ENCODE results near the gene CDH20.

CDH20 gene

GRCh38 chr18:61542596-61542995 lies 209.4 kb downstream of the CDH20 start:
- no peak for DNase-seq

GRCh38 chr18:61543518-61543917 lies 210.3 kb downstream of the CDH20 start:
- no peak for DNase-seq

- no peak for DNase-seq
Measured at GRCh38 chr18:61544178-61544577, 210.9 kb downstream of the CDH20 start.

GRCh38 chr18:61545281-61546245 lies 212.3 kb downstream of the CDH20 start:
- DNase-seq, result no peak

- no peak for DNase-seq
Measured at GRCh38 chr18:61546590-61546989, 213.4 kb downstream of the CDH20 start.

GRCh38 chr18:61549416-61549815 lies 216.2 kb downstream of the CDH20 start:
- DNase-seq, result no peak

GRCh38 chr18:61549889-61550288 lies 216.7 kb downstream of the CDH20 start:
- DNase-seq, result no peak

GRCh38 chr18:61551586-61551985 lies 218.4 kb downstream of the CDH20 start:
- DNase-seq, result no peak

- DNase-seq, result no peak
Measured at GRCh38 chr18:61553045-61553659, 219.9 kb downstream of the CDH20 start.

- peak; percentile 11 for DNase-seq
Measured at GRCh38 chr18:61554117-61554776, 221.0 kb downstream of the CDH20 start.

- no peak for DNase-seq
Measured at GRCh38 chr18:61554946-61555361, 221.7 kb downstream of the CDH20 start.

- DNase-seq, result no peak
Measured at GRCh38 chr18:61556316-61556715, 223.1 kb downstream of the CDH20 start.

- DNase-seq, result no peak
Measured at GRCh38 chr18:61556862-61557261, 223.6 kb downstream of the CDH20 start.

GRCh38 chr18:61569176-61569892 lies 236.1 kb downstream of the CDH20 start:
- no peak for DNase-seq

GRCh38 chr18:61570070-61570469 lies 236.8 kb downstream of the CDH20 start:
- DNase-seq, result no peak

GRCh38 chr18:61572084-61572655 lies 238.9 kb downstream of the CDH20 start:
- DNase-seq, result no peak

- no peak for DNase-seq
Measured at GRCh38 chr18:61572871-61573270, 239.6 kb downstream of the CDH20 start.

GRCh38 chr18:61574665-61575064 lies 241.4 kb downstream of the CDH20 start:
- no peak for DNase-seq

- DNase-seq, result no peak
Measured at GRCh38 chr18:61575419-61575818, 242.2 kb downstream of the CDH20 start.

GRCh38 chr18:61578846-61579245 lies 245.6 kb downstream of the CDH20 start:
- no peak for DNase-seq

- DNase-seq, result no peak
Measured at GRCh38 chr18:61579581-61579980, 246.4 kb downstream of the CDH20 start.

- DNase-seq, result no peak
Measured at GRCh38 chr18:61580046-61580445, 246.8 kb downstream of the CDH20 start.
